NCI-H69 (cell line): ENCODE measurements around the gene PLCB1.
A peak's percentile ranks its signal among the peaks of the same experiment; 100 is the strongest.

Experiments
- DNase-seq: peaks from one replicate; lab custom pipeline; 2025; lab: John Stamatoyannopoulos, UW

The PLCB1 gene

GRCh38 chr20:8720089-8720488 is 588.0 kb downstream of the PLCB1 start:
- no peak for DNase-seq

- peak; percentile 83 for DNase-seq
Observed at GRCh38 chr20:8721098-8721497, 589.0 kb downstream of the PLCB1 start.

GRCh38 chr20:8722277-8722928 is 590.3 kb downstream of the PLCB1 start:
- peak; percentile 86 for DNase-seq

GRCh38 chr20:8723296-8723695 is 591.2 kb downstream of the PLCB1 start:
- DNase-seq: no peak

GRCh38 chr20:8724884-8725283 is 592.8 kb downstream of the PLCB1 start:
- no peak for DNase-seq

GRCh38 chr20:8726460-8726859 is 594.4 kb downstream of the PLCB1 start:
- DNase-seq: peak; percentile 68

GRCh38 chr20:8735014-8735413 is 602.9 kb downstream of the PLCB1 start:
- no peak for DNase-seq

GRCh38 chr20:8735674-8736073 is 603.6 kb downstream of the PLCB1 start:
- no peak for DNase-seq

- no peak for DNase-seq
Observed at GRCh38 chr20:8740265-8740664, 608.2 kb downstream of the PLCB1 start.

GRCh38 chr20:8744228-8744844 is 612.3 kb downstream of the PLCB1 start:
- DNase-seq: no peak

GRCh38 chr20:8749101-8749500 is 617.0 kb downstream of the PLCB1 start:
- no peak for DNase-seq

- DNase-seq: no peak
Observed at GRCh38 chr20:8749986-8750385, 617.9 kb downstream of the PLCB1 start.

- DNase-seq: peak; percentile 49
Observed at GRCh38 chr20:8755340-8756118, 623.5 kb downstream of the PLCB1 start.

- peak; percentile 51 for DNase-seq
Observed at GRCh38 chr20:8756410-8756809, 624.3 kb downstream of the PLCB1 start.

- peak; percentile 14 for DNase-seq
Observed at GRCh38 chr20:8757146-8757545, 625.1 kb downstream of the PLCB1 start.

- DNase-seq: peak; percentile 44
Observed at GRCh38 chr20:8764344-8764962, 632.4 kb downstream of the PLCB1 start.

- peak; percentile 86 for DNase-seq
Observed at GRCh38 chr20:8766868-8767390, 634.9 kb downstream of the PLCB1 start.

GRCh38 chr20:8774412-8774811 is 642.3 kb downstream of the PLCB1 start:
- no peak for DNase-seq

GRCh38 chr20:8777911-8778310 is 645.8 kb downstream of the PLCB1 start:
- peak; percentile 41 for DNase-seq

GRCh38 chr20:8778387-8778786 is 646.3 kb downstream of the PLCB1 start:
- DNase-seq: no peak

GRCh38 chr20:8780915-8781314 is 648.8 kb downstream of the PLCB1 start:
- DNase-seq: peak; percentile 91

- DNase-seq: no peak
Observed at GRCh38 chr20:8782804-8783203, 650.7 kb downstream of the PLCB1 start.
